GM10248 (cell line): ENCODE data around the gene DDX5.

Source experiments
- CTCF ChIA-PET: fragments of 300-600 bp; sonication (Branson Sonifier 250); formaldehyde crosslinking; extraction: SDS; loops from one replicate; lab custom pipeline; 2021; ENCODE audit warnings: antibody characterized with exemption; lab: Yijun Ruan, JAX
- POLR2A ChIA-PET: fragments of 350-650 bp; sonication (Branson Sonifier 250); formaldehyde crosslinking; extraction: SDS; loops from one replicate; lab custom pipeline; 2020; ENCODE audit warnings: antibody characterized with exemption; lab: Yijun Ruan, JAX
- DNase-seq: peaks from one replicate; pipeline ENCODE4 v3.0.0; 2012; ENCODE audit errors: extremely low spot score
- CTCF ChIP-seq: IDR thresholded peaks from 2 replicates; pipeline ENCODE4 v1.5.1; 2012; ENCODE audit warnings: mild to moderate bottlenecking, low read depth; ENCODE audit errors: extremely low read depth, missing control alignments, control extremely low read depth

The DDX5 gene

GRCh38 chr17:64520359-64520758 lies 14.3 kb upstream of the DDX5 start:
- TF ChIP-seq CTCF = no peak
- ChIA-PET POLR2A (interaction anchor here (0.5 to 0.7 kb wide), 3 partner anchors 14 to 18 kb away, joined by 3 read pairs; partner anchors contain the start of gene CEP95), CTCF (interaction anchor here (1.2 to 1.4 kb wide), 2 partner anchors 25 to 112 kb away, joined by 3 read pairs; no protein-coding TSS in a partner anchor)
- no peak for DNase-seq

- no peak for TF ChIP-seq CTCF
- DNase-seq = no peak
- ChIA-PET CTCF (interaction anchor here (1.2 to 1.4 kb wide), 2 partner anchors 25 to 113 kb away, joined by 3 read pairs; no protein-coding TSS in a partner anchor), POLR2A (interaction anchor here (0.5 to 0.6 kb wide), 2 partner anchors 14 to 18 kb away, joined by 3 read pairs; no protein-coding TSS in a partner anchor)
Measured at GRCh38 chr17:64519601-64520000, 13.5 kb upstream of the DDX5 start.

- POLR2A ChIA-PET = interaction anchor here (0.5 to 2.4 kb wide), 4 partner anchors 9 to 89 kb away, joined by 3 to 8 read pairs (median 6); partner anchors contain the start of genes CEP95, DDX5 and POLG2
- no peak for TF ChIP-seq CTCF
- no peak for DNase-seq
- CTCF ChIA-PET = interaction anchor here (1.4 to 2.0 kb wide), 5 partner anchors 9 to 383 kb away, joined by 4 to 9 read pairs (median 5); partner anchors contain the start of genes CEP95 and DDX5
Measured at GRCh38 chr17:64515829-64516228, 9.7 kb upstream of the DDX5 start.

- ChIA-PET POLR2A (interaction anchor here (0.5 to 2.4 kb wide), 4 partner anchors 9 to 89 kb away, joined by 3 to 8 read pairs (median 6); partner anchors contain the start of genes CEP95, DDX5 and POLG2), CTCF (interaction anchor here (1.4 to 2.0 kb wide), 5 partner anchors 8 to 382 kb away, joined by 4 to 9 read pairs (median 5); partner anchors contain the start of genes CEP95 and DDX5)
- no peak for DNase-seq
- no peak for TF ChIP-seq CTCF
Measured at GRCh38 chr17:64515419-64515818, 9.3 kb upstream of the DDX5 start.

- no peak for TF ChIP-seq CTCF
- POLR2A ChIA-PET = no interaction called here
- CTCF ChIA-PET = interaction anchor here (0.6 kb wide), 1 partner anchor 540 kb away, joined by 3 read pairs; no protein-coding TSS in a partner anchor
- DNase-seq = no peak
Measured at GRCh38 chr17:64509179-64509578, 3.1 kb upstream of the DDX5 start.

GRCh38 chr17:64508683-64509082 lies 2.6 kb upstream of the DDX5 start:
- no peak for TF ChIP-seq CTCF
- CTCF ChIA-PET = no interaction called here
- POLR2A ChIA-PET = no interaction called here
- DNase-seq = no peak
